Endothelial cell of umbilical vein (primary cell): ENCODE results near the gene ZNF423.

Source experiments
- EZH2 ChIP-seq: IDR thresholded peaks from 2 replicates; pipeline ENCODE4 v1.6.1; 2012; ENCODE audit warnings: borderline replicate concordance, low read depth, mild to moderate bottlenecking, moderate library complexity, low read length, inconsistent platforms; ENCODE audit not compliant: severe bottlenecking
- POLR2A ChIP-seq: IDR thresholded peaks from 2 replicates; pipeline ENCODE4 v1.6.1; 2012; ENCODE audit warnings: low read depth, mild to moderate bottlenecking, control low read depth, low read length
- POLR2AphosphoS5 ChIP-seq: IDR thresholded peaks from 2 replicates; pipeline ENCODE4 v1.6.1; 2012; ENCODE audit warnings: low read depth, mild to moderate bottlenecking, control low read depth, low read length, moderate library complexity; ENCODE audit not compliant: insufficient read depth
- TF ChIP-seq, protein P1 (sequence below), 2 donors: IDR thresholded peaks; 1 replicate in 1 of 2; 2 replicates in 1 of 2; pipeline ENCODE4 v1.5.1; 2011; ENCODE audit warnings: low read length in 2 of 2, mild to moderate bottlenecking in 2 of 2, moderate library complexity in 2 of 2, control low read depth in 1 of 2, inconsistent platforms in 1 of 2, low read depth in 1 of 2; ENCODE audit not compliant: insufficient read depth in 1 of 2; ENCODE audit errors: extremely low read depth in 1 of 2

GRCh38 chr16:49748322-49748721 lies 107.6 kb downstream of the ZNF423 start:
- TF ChIP-seq, protein P1, sequence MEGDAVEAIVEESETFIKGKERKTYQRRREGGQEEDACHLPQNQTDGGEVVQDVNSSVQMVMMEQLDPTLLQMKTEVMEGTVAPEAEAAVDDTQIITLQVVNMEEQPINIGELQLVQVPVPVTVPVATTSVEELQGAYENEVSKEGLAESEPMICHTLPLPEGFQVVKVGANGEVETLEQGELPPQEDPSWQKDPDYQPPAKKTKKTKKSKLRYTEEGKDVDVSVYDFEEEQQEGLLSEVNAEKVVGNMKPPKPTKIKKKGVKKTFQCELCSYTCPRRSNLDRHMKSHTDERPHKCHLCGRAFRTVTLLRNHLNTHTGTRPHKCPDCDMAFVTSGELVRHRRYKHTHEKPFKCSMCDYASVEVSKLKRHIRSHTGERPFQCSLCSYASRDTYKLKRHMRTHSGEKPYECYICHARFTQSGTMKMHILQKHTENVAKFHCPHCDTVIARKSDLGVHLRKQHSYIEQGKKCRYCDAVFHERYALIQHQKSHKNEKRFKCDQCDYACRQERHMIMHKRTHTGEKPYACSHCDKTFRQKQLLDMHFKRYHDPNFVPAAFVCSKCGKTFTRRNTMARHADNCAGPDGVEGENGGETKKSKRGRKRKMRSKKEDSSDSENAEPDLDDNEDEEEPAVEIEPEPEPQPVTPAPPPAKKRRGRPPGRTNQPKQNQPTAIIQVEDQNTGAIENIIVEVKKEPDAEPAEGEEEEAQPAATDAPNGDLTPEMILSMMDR (IDR thresholded peaks at IDR 0.05; ENCODE audit: extremely low read depth in 1 of 2, insufficient read depth in 1 of 2, low read depth in 1 of 2, low read length in 2 of 2) = no peak
- no peak for TF ChIP-seq EZH2
- TF ChIP-seq POLR2A = no peak
- no peak for TF ChIP-seq POLR2AphosphoS5
